Measurements from ENCODE around the gene ELOVL7.
"Not testable (repeated sequence)": the region's sequence is repeated elsewhere in the genome, so short reads cannot be mapped to it uniquely, and the experiment has no call there.

The ELOVL7 gene

GRCh38 chr5:60792438-60792837, 51.6 kb downstream of the ELOVL7 start:
- DNase-seq = no peak

GRCh38 chr5:60789551-60789950, 54.5 kb downstream of the ELOVL7 start:
- DNase-seq = no peak

GRCh38 chr5:60788863-60789513, 55.1 kb downstream of the ELOVL7 start:
- DNase-seq = no peak

- no peak for DNase-seq
These were observed 64.6 kb downstream of the ELOVL7 start for GRCh38 chr5:60779466-60779865.

- DNase-seq = no peak
These were observed 67.7 kb downstream of the ELOVL7 start for GRCh38 chr5:60776343-60776742.

GRCh38 chr5:60765019-60765709, 78.9 kb downstream of the ELOVL7 start:
- DNase-seq = no peak

- no peak for DNase-seq
These were observed 81.0 kb downstream of the ELOVL7 start for GRCh38 chr5:60763061-60763460.

GRCh38 chr5:60754495-60754894, 89.6 kb downstream of the ELOVL7 start:
- DNase-seq = no peak

GRCh38 chr5:60744682-60745081, 99.4 kb downstream of the ELOVL7 start:
- DNase-seq = no peak

- DNase-seq = no peak
These were observed 100.4 kb downstream of the ELOVL7 start for GRCh38 chr5:60743511-60744314.

GRCh38 chr5:60740322-60740721, 103.7 kb downstream of the ELOVL7 start:
- DNase-seq = no peak

- no peak for DNase-seq
These were observed 105.1 kb downstream of the ELOVL7 start for GRCh38 chr5:60738933-60739332.

GRCh38 chr5:60738461-60738860, 105.6 kb downstream of the ELOVL7 start:
- DNase-seq = no peak

- DNase-seq = not testable (repeated sequence)
These were observed 113.2 kb downstream of the ELOVL7 start for GRCh38 chr5:60730858-60731257.

GRCh38 chr5:60727033-60727679, 116.9 kb downstream of the ELOVL7 start:
- DNase-seq = no peak

GRCh38 chr5:60724126-60724525, 119.9 kb downstream of the ELOVL7 start:
- no peak for DNase-seq

- no peak for DNase-seq
These were observed 121.7 kb downstream of the ELOVL7 start for GRCh38 chr5:60722416-60722815.

- no peak for DNase-seq
These were observed 124.7 kb downstream of the ELOVL7 start for GRCh38 chr5:60719329-60719728.

- DNase-seq = no peak
These were observed 125.7 kb downstream of the ELOVL7 start for GRCh38 chr5:60718166-60718892.

- not testable (repeated sequence) for DNase-seq
These were observed 128.7 kb downstream of the ELOVL7 start for GRCh38 chr5:60715201-60715928.

- no peak for DNase-seq
These were observed 131.1 kb downstream of the ELOVL7 start for GRCh38 chr5:60712950-60713349.

GRCh38 chr5:60711892-60712291, 132.2 kb downstream of the ELOVL7 start:
- DNase-seq = not testable (repeated sequence)
